Natural killer cell (primary cell): ENCODE results near the gene TNNI2. TPM values are rescaled to one million over a fixed set of nuclear protein-coding genes. Genes with fewer than 3 reads are reported as not detected.

Experiments used
- ATAC-seq, 3 donors: fragments of 150-1000 bp in 2 of 3; fragments of 200-7000 bp in 1 of 3; cut with Tn5 transposase; 1 replicate in 1 of 3; 2 replicates in 2 of 3; pipeline ENCODE4 v1.10.0; 2021; ENCODE audit warnings: mild to moderate bottlenecking in 2 of 3, moderate library complexity in 2 of 3
- DNase-seq, 2 donors: peaks; one replicate each; pipeline versions ENCODE4 v3.0.0 to v3.0.0-alpha.2; 2013 to 2021; ENCODE audit warnings: mixed read lengths in 1 of 2
- H3K27ac ChIP-seq: one replicate; pipeline ENCODE4 v1.5.1; 2013; ENCODE audit warnings: mild to moderate bottlenecking, low read length
- H3K27me3 ChIP-seq: one replicate; pipeline ENCODE4 v1.6.1; 2013; ENCODE audit warnings: low read length; ENCODE audit not compliant: control insufficient read depth, insufficient read depth
- H3K36me3 ChIP-seq: one replicate; pipeline ENCODE4 v1.6.1; 2013; ENCODE audit warnings: low read length; ENCODE audit not compliant: control insufficient read depth, insufficient read depth
- H3K4me1 ChIP-seq: one replicate; pipeline ENCODE4 v1.6.1; 2013; ENCODE audit warnings: low read length; ENCODE audit not compliant: control insufficient read depth, insufficient read depth
- H3K4me3 ChIP-seq: one replicate; pipeline ENCODE4 v1.5.1; 2013; ENCODE audit warnings: low read length
- H3K9me3 ChIP-seq: one replicate; pipeline ENCODE4 v1.6.1; 2013; ENCODE audit warnings: low read length; ENCODE audit not compliant: control insufficient read depth, insufficient read depth
- H3K27ac Mint-ChIP-seq, 2 donors: one replicate each; pipeline ENCODE4 v1.8.0; 2022; ENCODE audit warnings: mild to moderate bottlenecking in 2 of 2, mixed read lengths in 2 of 2, moderate library complexity in 1 of 2
- H3K27me3 Mint-ChIP-seq, 2 donors: one replicate each; pipeline ENCODE4 v1.8.0; 2022; ENCODE audit warnings: low read depth in 2 of 2, mixed read lengths in 2 of 2
- H3K36me3 Mint-ChIP-seq: one replicate; pipeline ENCODE4 v1.8.0; 2022; ENCODE audit warnings: mixed read lengths
- H3K4me1 Mint-ChIP-seq, 2 donors: one replicate each; pipeline ENCODE4 v1.8.0; 2022; ENCODE audit warnings: mixed read lengths in 2 of 2
- H3K4me3 Mint-ChIP-seq: one replicate; pipeline ENCODE4 v1.8.0; 2022; ENCODE audit warnings: mild to moderate bottlenecking, moderate library complexity, mixed read lengths
- H3K9me3 Mint-ChIP-seq, 2 donors: one replicate each; pipeline ENCODE4 v1.8.0; 2022; ENCODE audit warnings: mixed read lengths in 2 of 2
- WGBS: methylation state at CpG from one replicate; pipeline ENCODE4 v1.1.7; 2013; ENCODE audit warnings: missing lambda C conversion rate; ENCODE audit not compliant: insufficient coverage; 5-methylcytosine and 5-hydroxymethylcytosine counted together
- intact Hi-C: fragments of 100-400 bp; cut with micrococcal nuclease; formaldehyde crosslinking; loops from one replicate; pipeline ENCODE4 v1.14.2; 2022
- total RNA-seq, 4 donors: library from RNA; stranded (reverse); fragments of 120-200 nt in 1 of 4; gene quantifications; one replicate each; pipeline versions ENCODE4 v1.2.3 to v1.2.4, GENCODE V29; 2013 to 2022
- TF ChIP-seq, protein P1 (sequence below): fragments of 200-600 bp; IDR thresholded peaks from one replicate; pipeline ENCODE4 v1.8.0; 2022; ENCODE audit warnings: antibody characterized with exemption

Gene TNNI2
- total RNA-seq, 3 donors from 2014 or later (not counting 1 experiment from before 2014, with no cell fraction given): 1.2 to 5.4 (median 3.6) TPM

DNA sequence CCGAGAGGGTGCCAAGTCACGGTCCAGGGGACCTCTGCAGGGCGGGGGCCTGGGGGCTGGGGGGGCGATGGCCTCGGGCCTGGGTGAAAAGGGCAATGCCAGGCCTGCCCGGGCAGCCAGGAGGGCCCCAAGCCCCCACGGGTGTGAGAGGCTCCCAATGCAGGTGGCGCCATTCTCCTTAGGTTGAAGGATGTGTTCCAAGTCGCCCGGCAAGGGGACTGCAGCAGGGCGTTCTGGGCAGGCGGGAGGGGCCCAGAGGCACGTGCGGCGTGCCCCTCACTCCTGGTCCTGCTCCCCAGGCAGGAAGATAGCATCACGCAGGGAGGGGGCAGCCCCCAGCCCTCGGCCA is 730 bp upstream of the TNNI2 start:
- no peak for DNase-seq
- Histone ChIP-seq H3K36me3 (no peaks in the 10 kb centered on the region), H3K27me3 (no peaks in the 10 kb centered on the region), H3K9me3 (no peaks in the 10 kb centered on the region), H3K4me1 (peaks cover 55% of the 10 kb centered on the region), H3K4me3 (no peak overlapping the region), H3K27ac (no peak overlapping the region)
- Mint-ChIP-seq H3K36me3 (no peaks in the 10 kb centered on the region), H3K4me1 (peaks cover 1 to 24% of the 10 kb centered on the region in 2 donors), H3K9me3 (no peaks in the 10 kb centered on the region), H3K27ac (no peak overlapping the region), H3K4me3 (no peak overlapping the region), H3K27me3 (peaks cover 0 to 6% of the 10 kb centered on the region in 2 donors)
- no peak for ATAC-seq
- WGBS: 59% methylated on average over 17 of the region's 17 CpGs
- TF ChIP-seq, protein P1, sequence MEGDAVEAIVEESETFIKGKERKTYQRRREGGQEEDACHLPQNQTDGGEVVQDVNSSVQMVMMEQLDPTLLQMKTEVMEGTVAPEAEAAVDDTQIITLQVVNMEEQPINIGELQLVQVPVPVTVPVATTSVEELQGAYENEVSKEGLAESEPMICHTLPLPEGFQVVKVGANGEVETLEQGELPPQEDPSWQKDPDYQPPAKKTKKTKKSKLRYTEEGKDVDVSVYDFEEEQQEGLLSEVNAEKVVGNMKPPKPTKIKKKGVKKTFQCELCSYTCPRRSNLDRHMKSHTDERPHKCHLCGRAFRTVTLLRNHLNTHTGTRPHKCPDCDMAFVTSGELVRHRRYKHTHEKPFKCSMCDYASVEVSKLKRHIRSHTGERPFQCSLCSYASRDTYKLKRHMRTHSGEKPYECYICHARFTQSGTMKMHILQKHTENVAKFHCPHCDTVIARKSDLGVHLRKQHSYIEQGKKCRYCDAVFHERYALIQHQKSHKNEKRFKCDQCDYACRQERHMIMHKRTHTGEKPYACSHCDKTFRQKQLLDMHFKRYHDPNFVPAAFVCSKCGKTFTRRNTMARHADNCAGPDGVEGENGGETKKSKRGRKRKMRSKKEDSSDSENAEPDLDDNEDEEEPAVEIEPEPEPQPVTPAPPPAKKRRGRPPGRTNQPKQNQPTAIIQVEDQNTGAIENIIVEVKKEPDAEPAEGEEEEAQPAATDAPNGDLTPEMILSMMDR: no peak
- intact Hi-C loops: no loop called here

DNA sequence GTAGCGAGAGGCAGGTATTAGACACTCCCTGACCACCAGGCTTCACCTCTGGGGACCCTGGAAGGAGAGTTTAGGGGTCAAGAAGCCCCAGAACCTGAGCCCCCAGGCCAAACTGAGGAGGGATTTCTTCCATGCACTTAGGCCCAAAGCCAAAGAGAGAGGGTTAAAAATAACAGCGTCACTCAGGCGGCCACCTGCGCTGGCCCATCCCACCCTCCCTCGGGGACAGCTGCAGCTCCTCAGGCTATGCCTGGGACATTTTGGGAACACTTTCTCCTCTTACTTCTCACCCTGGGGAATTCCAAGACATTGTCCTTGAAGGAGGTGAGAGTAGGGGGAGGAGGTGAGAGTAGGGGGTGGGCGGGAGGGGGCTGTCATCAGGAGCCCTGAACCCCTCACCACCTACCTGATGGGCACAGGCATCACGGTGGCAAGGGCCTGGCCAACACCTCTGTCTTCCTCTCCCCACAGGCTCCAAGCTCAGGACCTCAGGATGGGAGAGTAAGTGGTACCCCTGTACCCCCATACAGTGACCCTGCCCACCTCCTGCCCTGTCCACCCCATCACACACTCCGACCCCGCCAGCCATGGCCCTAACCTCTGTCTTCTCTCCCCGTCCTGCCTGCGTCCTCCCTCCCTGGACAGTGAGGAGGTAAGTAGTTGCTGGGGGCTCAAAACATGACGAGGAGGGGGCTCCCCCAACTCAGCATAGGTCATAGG is 583 bp downstream of the TNNI2 start:
- intact Hi-C loops: no loop called here
- Histone ChIP-seq H3K27me3 (no peaks in the 10 kb centered on the region), H3K4me3 (no peak overlapping the region), H3K27ac (peak overlapping the region; percentile 47), H3K4me1 (peaks cover 68% of the 10 kb centered on the region), H3K9me3 (no peaks in the 10 kb centered on the region), H3K36me3 (no peaks in the 10 kb centered on the region)
- Mint-ChIP-seq H3K4me3 (peak overlapping the region; percentile 35), H3K36me3 (no peaks in the 10 kb centered on the region), H3K27ac (peak overlapping the region in 1 of 2 donors; percentile 75), H3K9me3 (no peaks in the 10 kb centered on the region), H3K27me3 (peaks cover 0 to 3% of the 10 kb centered on the region in 2 donors), H3K4me1 (peaks cover 13 to 37% of the 10 kb centered on the region in 2 donors)
- DNase-seq (peak in 1 of 2 donors; percentile 9), ATAC-seq (no peak)
- TF ChIP-seq, protein P1: no peak
- WGBS: 54% methylated on average over 6 of the region's 12 CpGs

DNA sequence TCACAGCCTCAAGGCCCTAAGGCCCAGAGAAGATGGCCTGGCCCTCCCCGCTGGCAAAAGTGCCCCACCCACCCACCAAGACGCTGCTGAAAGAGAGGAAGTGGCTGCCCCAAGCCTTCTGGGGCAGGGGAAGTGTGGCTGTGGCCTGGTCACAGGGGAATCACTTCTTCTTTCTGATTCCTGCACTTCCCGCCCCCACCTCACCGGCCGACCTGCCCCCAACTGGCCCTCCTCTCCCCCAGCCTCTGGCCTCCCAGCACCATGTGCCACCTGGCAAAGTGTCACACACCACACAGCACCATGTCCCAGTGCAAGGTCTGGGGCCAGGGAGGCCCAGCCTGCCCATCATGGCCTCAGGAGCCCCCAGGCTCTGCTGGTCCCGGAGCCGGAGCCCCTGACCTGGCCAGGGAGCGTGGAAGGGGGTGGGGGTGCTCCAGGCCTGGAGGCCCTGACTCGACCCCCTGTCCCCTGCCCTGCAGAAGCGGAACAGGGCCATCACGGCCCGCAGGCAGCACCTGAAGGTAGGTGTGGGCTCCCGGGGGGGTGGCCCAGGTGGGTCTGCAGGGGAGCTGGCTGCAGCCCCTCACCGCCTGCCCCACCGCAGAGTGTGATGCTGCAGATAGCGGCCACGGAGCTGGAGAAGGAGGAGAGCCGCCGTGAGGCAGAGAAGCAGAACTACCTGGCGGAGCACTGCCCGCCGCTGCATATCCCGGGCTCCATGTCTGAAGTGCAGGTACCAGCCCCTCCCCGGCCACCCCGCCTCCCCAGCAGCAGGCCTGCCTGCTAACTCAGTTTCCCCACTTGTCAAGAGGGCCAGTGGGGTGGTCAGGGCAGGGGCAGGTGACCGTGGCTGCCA is 1.4 kb downstream of the TNNI2 start:
- peak in 1 of 2 donors; percentile 39 for DNase-seq
- no peaks in the 10 kb centered on the region for H3K36me3 Mint-ChIP-seq
- peak; percentile 28 to 72 (median 51) for ATAC-seq
- peak overlapping the region in 1 of 2 donors; percentile 75 for H3K27ac Mint-ChIP-seq
- H3K9me3 Mint-ChIP-seq: no peaks in the 10 kb centered on the region
- Histone ChIP-seq H3K9me3 (no peaks in the 10 kb centered on the region), H3K27me3 (no peaks in the 10 kb centered on the region), H3K36me3 (no peaks in the 10 kb centered on the region), H3K27ac (peak overlapping the region; percentile 47), H3K4me1 (peaks cover 76% of the 10 kb centered on the region), H3K4me3 (peak overlapping the region; percentile 17)
- 48% methylated on average over 26 of the region's 26 CpGs for WGBS
- peaks cover 21 to 45% of the 10 kb centered on the region in 2 donors for H3K4me1 Mint-ChIP-seq
- peaks cover 0 to 4% of the 10 kb centered on the region in 2 donors for H3K27me3 Mint-ChIP-seq
- intact Hi-C loops: no loop called here
- peak overlapping the region; percentile 35 for H3K4me3 Mint-ChIP-seq
- TF ChIP-seq, protein P1: no peak
